H9 (cell line): ENCODE results near the gene IQSEC1. TPM values are rescaled to one million over a fixed set of nuclear protein-coding genes. Genes with fewer than 3 reads are reported as not detected.

ENCODE experiments used
- DNase-seq: peaks from one replicate; pipeline ENCODE4 v3.0.0-alpha.2; 2017
- H2AFZ ChIP-seq: one replicate; pipeline ENCODE4 v1.6.1; 2013; ENCODE audit warnings: mild to moderate bottlenecking, low read length, control low read depth, moderate library complexity
- H2AK5ac ChIP-seq: 2 replicates; pipeline ENCODE4 v1.6.1; 2013; ENCODE audit warnings: low read length, control low read depth, mixed read lengths; ENCODE audit not compliant: insufficient read length
- H2BK120ac ChIP-seq: one replicate; pipeline ENCODE4 v1.6.1; 2013; ENCODE audit warnings: low read depth, mild to moderate bottlenecking, low read length, control low read depth, inconsistent platforms; ENCODE audit not compliant: poor library complexity, severe bottlenecking
- H2BK12ac ChIP-seq: 2 replicates; pipeline ENCODE4 v1.6.1; 2013; ENCODE audit warnings: low read length, control low read depth, mixed read lengths, low read depth; ENCODE audit not compliant: insufficient read length
- H2BK15ac ChIP-seq: 2 replicates; pipeline ENCODE4 v1.6.1; 2013; ENCODE audit warnings: low read depth, low read length, control low read depth
- H2BK20ac ChIP-seq: one replicate; pipeline ENCODE4 v1.6.1; 2013; ENCODE audit warnings: low read depth, mild to moderate bottlenecking, low read length, control low read depth, inconsistent platforms; ENCODE audit not compliant: poor library complexity, severe bottlenecking
- H2BK5ac ChIP-seq: 2 replicates; pipeline ENCODE4 v1.6.1; 2013; ENCODE audit warnings: low read length, control low read depth, mixed read lengths; ENCODE audit not compliant: insufficient read length
- H3K14ac ChIP-seq: 2 replicates; pipeline ENCODE4 v1.6.1; 2013; ENCODE audit warnings: low read length, control low read depth; ENCODE audit not compliant: insufficient read depth
- H3K18ac ChIP-seq: 2 replicates; pipeline ENCODE4 v1.6.1; 2013; ENCODE audit warnings: low read depth, mild to moderate bottlenecking, mixed read lengths, low read length, control low read depth; ENCODE audit not compliant: insufficient read length
- H3K23ac ChIP-seq: 2 replicates; pipeline ENCODE4 v1.6.1; 2013; ENCODE audit warnings: low read length, control low read depth, mixed read lengths, low read depth; ENCODE audit not compliant: insufficient read length
- H3K23me2 ChIP-seq: 2 replicates; pipeline ENCODE4 v1.6.1; 2013; ENCODE audit warnings: low read depth, mild to moderate bottlenecking, mixed read lengths, low read length, control low read depth; ENCODE audit not compliant: insufficient read length, poor library complexity, severe bottlenecking
- H3K27ac ChIP-seq: 2 replicates; pipeline ENCODE4 v1.5.1; 2013; ENCODE audit warnings: low read length, control low read depth, mixed read lengths, low read depth; ENCODE audit not compliant: insufficient read length
- H3K27me3 ChIP-seq: 2 replicates; pipeline ENCODE4 v1.6.1; 2013; ENCODE audit warnings: low read length, control low read depth, inconsistent platforms; ENCODE audit not compliant: insufficient read depth
- H3K4ac ChIP-seq: 2 replicates; pipeline ENCODE4 v1.6.1; 2013; ENCODE audit warnings: low read depth, mild to moderate bottlenecking, control low read depth, inconsistent platforms, low read length, moderate library complexity
- H3K4me1 ChIP-seq: 2 replicates; pipeline ENCODE4 v1.6.1; 2013; ENCODE audit warnings: low read length, control low read depth, inconsistent platforms; ENCODE audit not compliant: insufficient read depth
- H3K4me2 ChIP-seq: 2 replicates; pipeline ENCODE4 v1.6.1; 2013; ENCODE audit warnings: low read length, control low read depth, mixed read lengths; ENCODE audit not compliant: insufficient read length, insufficient read depth
- H3K56ac ChIP-seq: 2 replicates; pipeline ENCODE4 v1.6.1; 2013; ENCODE audit warnings: low read depth, mild to moderate bottlenecking, mixed read lengths, low read length, control low read depth; ENCODE audit not compliant: insufficient read length
- H3K79me1 ChIP-seq: 2 replicates; pipeline ENCODE4 v1.6.1; 2013; ENCODE audit warnings: low read depth, mild to moderate bottlenecking, moderate library complexity, low read length, control low read depth, inconsistent platforms; ENCODE audit not compliant: insufficient read depth, poor library complexity, severe bottlenecking
- H3K79me2 ChIP-seq: 2 replicates; pipeline ENCODE4 v1.6.1; 2013; ENCODE audit warnings: low read length, control low read depth, inconsistent platforms; ENCODE audit not compliant: insufficient read depth
- H3K9ac ChIP-seq: 2 replicates; pipeline ENCODE4 v1.6.1; 2013; ENCODE audit warnings: low read length, control low read depth, mixed read lengths; ENCODE audit not compliant: insufficient read length; ENCODE audit errors: extremely low read depth
- H3K9me3 ChIP-seq: one replicate; pipeline ENCODE4 v1.6.1; 2013; ENCODE audit warnings: low read depth, low read length, inconsistent platforms; ENCODE audit not compliant: control insufficient read depth
- H3T11ph ChIP-seq: one replicate; pipeline ENCODE4 v1.6.1; 2013; ENCODE audit warnings: mild to moderate bottlenecking, low read length, control low read depth, inconsistent platforms
- H4K20me1 ChIP-seq: one replicate; pipeline ENCODE4 v1.6.1; 2013; ENCODE audit not compliant: control insufficient read depth, insufficient read length, insufficient read depth
- H4K5ac ChIP-seq: 2 replicates; pipeline ENCODE4 v1.6.1; 2013; ENCODE audit warnings: low read depth, mild to moderate bottlenecking, mixed read lengths, low read length, control low read depth; ENCODE audit not compliant: insufficient read length
- H4K8ac ChIP-seq: replicated peaks from 2 replicates; pipeline ENCODE4 v1.6.1; 2013; ENCODE audit warnings: low read length, control low read depth, mixed read lengths, low read depth; ENCODE audit not compliant: insufficient read length
- H4K91ac ChIP-seq: 2 replicates; pipeline ENCODE4 v1.6.1; 2013; ENCODE audit warnings: low read depth, mild to moderate bottlenecking, moderate library complexity, mixed read lengths, low read length, control low read depth; ENCODE audit not compliant: insufficient read length
- H3K27ac Mint-ChIP-seq, 3 experiments: 2 replicates in 2 of 3; 3 replicates in 1 of 3; pipeline ENCODE4 v1.8.0; 2020 to 2021; ENCODE audit warnings: mixed read lengths in 3 of 3, mild to moderate bottlenecking in 1 of 3, moderate library complexity in 1 of 3
- H3K27me3 Mint-ChIP-seq: 2 replicates; pipeline ENCODE4 v1.8.0; 2021; ENCODE audit warnings: low read depth, mild to moderate bottlenecking, moderate library complexity, mixed read lengths
- H3K36me3 Mint-ChIP-seq, 3 experiments: 2 replicates in 2 of 3; 3 replicates in 1 of 3; pipeline ENCODE4 v1.8.0; 2020 to 2021; ENCODE audit warnings: low read depth in 3 of 3, mixed read lengths in 3 of 3; ENCODE audit not compliant: insufficient read depth in 1 of 3
- H3K4me1 Mint-ChIP-seq, 2 experiments: 2 replicates each; pipeline ENCODE4 v1.8.0; 2020; ENCODE audit warnings: mixed read lengths in 2 of 2
- H3K4me3 Mint-ChIP-seq, 2 experiments: 2 replicates in 1 of 2; 3 replicates in 1 of 2; pipeline ENCODE4 v1.8.0; 2020 to 2021; ENCODE audit warnings: mild to moderate bottlenecking in 2 of 2, mixed read lengths in 2 of 2, moderate library complexity in 1 of 2
- H3K9me3 Mint-ChIP-seq, 2 experiments: 2 replicates in 1 of 2; 3 replicates in 1 of 2; pipeline ENCODE4 v1.8.0; 2020; ENCODE audit warnings: mild to moderate bottlenecking in 2 of 2, mixed read lengths in 2 of 2, moderate library complexity in 1 of 2
- CTCF ChIP-seq: fragments of 200-600 bp; sonication (generic); conservative IDR thresholded peaks from 3 replicates; pipeline ENCODE4 v1.8.0; 2021; ENCODE audit warnings: antibody characterized with exemption, mild to moderate bottlenecking
- WGBS: extraction: QIAGEN DNeasy Blood & Tissue Kit; methylation state at CpG from one replicate; pipeline ENCODE4 v1.1.7; 2013; ENCODE audit warnings: missing lambda C conversion rate, low lambda C conversion rate, mixed read lengths; ENCODE audit not compliant: insufficient read length; ENCODE audit errors: extremely low coverage; 5-methylcytosine and 5-hydroxymethylcytosine counted together
- total RNA-seq: library from RNA; stranded (reverse); gene quantifications from 2 replicates; pipeline ENCODE4 v1.2.1, GENCODE V29; 2021

Gene IQSEC1
- total RNA-seq, 1 experiment from 2014 or later = 19.1 TPM

DNA sequence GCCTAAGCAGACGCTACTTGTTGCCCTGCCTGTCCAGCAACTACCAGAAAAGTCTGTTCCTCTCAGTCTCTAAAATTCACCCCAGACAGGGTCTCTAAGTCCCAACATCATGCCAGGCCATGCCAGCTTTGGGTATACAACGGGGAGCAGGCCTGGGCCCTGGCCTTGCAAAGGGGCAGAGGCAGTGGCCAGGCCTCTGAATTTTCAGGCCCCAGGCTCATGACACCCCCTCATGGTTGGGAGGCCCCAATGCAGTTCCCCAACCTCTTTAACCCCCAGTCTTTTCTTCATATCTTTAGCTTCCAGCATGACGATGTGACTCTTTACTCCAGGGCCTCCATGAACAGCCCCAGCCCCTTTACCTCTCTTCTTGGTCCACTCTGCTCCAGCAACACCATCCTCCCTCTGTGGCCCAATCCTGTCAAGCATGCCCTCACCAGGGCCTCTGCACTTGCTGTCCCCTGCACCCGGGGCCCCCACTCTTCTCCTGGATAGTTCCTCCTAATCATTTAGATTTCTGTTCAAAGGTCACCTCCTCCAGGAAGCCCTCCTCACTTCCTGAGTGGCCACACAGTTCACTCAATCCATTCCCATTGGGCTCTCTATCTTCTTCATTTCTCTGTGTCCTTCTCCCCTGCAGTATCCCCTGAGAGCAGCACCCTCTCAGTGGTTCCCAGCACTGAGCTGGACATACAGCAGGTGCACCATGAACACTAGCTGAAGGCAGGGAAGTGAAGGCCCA is 4.8 kb downstream of the IQSEC1 start:
- DNase-seq = no peak
- Histone ChIP-seq H3K23me2 (peaks cover 3% of the 10 kb centered on the region), H3K9me3 (no peaks in the 10 kb centered on the region), H2AK5ac (no peak overlapping the region), H3K56ac (no peak overlapping the region), H3K4me2 (no peak overlapping the region), H4K5ac (no peak overlapping the region), H2BK5ac (no peak overlapping the region), H3K23ac (no peak overlapping the region), H2BK20ac (no peak overlapping the region), H3K27me3 (peaks cover 2% of the 10 kb centered on the region; the same call in 1 of the 2 replicates), H3K4ac (no peak overlapping the region), H4K20me1 (no peaks in the 10 kb centered on the region), H3K4me1 (no peaks in the 10 kb centered on the region), H2AFZ (no peak overlapping the region), H2BK12ac (no peak overlapping the region), H3K27ac (no peak overlapping the region), H3K9ac (no peak overlapping the region), H3K79me1 (no peaks in the 10 kb centered on the region), H2BK120ac (no peak overlapping the region), H4K8ac (no peak overlapping the region), H3K18ac (no peak overlapping the region), H4K91ac (no peak overlapping the region), H3K14ac (no peak overlapping the region), H3K79me2 (no peaks in the 10 kb centered on the region), H3T11ph (no peak overlapping the region), H2BK15ac (no peak overlapping the region)
- WGBS = no CpG with 5 or more reads among the region's 4 CpGs
- Mint-ChIP-seq H3K36me3 (peaks cover 0 to 1% (median 0%) of the 10 kb centered on the region in 3 experiments; a peak in 1 of 7 replicates), H3K9me3 (no peaks in the 10 kb centered on the region), H3K4me3 (no peak overlapping the region), H3K4me1 (peaks cover 7 to 11% of the 10 kb centered on the region in 2 experiments), H3K27ac (no peak overlapping the region), H3K27me3 (peaks cover 22% of the 10 kb centered on the region)
- peak; percentile 34; the same call in 2 of the 3 replicates for TF ChIP-seq CTCF
